Gastroesophageal sphincter (tissue), 3 donors: ENCODE results near the gene LMTK3.

ENCODE experiments used
- EP300 ChIP-seq: sonication (generic); formaldehyde crosslinking; IDR thresholded peaks from one replicate; pipeline ENCODE4 v1.6.1; 2017; ENCODE audit warnings: antibody characterized with exemption, mild to moderate bottlenecking
- POLR2A ChIP-seq, 2 donors: fragments of 450-650 bp; IDR thresholded peaks; one replicate each; pipeline ENCODE4 v1.6.1; 2017; ENCODE audit warnings: antibody characterized with exemption in 2 of 2, mild to moderate bottlenecking in 2 of 2, moderate library complexity in 1 of 2
- POLR2AphosphoS5 ChIP-seq: sonication (generic); formaldehyde crosslinking; IDR thresholded peaks from one replicate; pipeline ENCODE4 v1.6.1; 2017; ENCODE audit warnings: antibody characterized with exemption
- TF ChIP-seq, protein P1 (sequence below), 4 experiments: fragments of 200-600 bp in 2 of 4; fragments of 450-650 bp in 2 of 4; sonication (generic) in 1 of 4; IDR thresholded peaks; one replicate each; pipeline ENCODE4 v1.5.1; 2017 to 2019; ENCODE audit warnings: antibody characterized with exemption in 4 of 4, mild to moderate bottlenecking in 2 of 4, moderate library complexity in 2 of 4

DNA sequence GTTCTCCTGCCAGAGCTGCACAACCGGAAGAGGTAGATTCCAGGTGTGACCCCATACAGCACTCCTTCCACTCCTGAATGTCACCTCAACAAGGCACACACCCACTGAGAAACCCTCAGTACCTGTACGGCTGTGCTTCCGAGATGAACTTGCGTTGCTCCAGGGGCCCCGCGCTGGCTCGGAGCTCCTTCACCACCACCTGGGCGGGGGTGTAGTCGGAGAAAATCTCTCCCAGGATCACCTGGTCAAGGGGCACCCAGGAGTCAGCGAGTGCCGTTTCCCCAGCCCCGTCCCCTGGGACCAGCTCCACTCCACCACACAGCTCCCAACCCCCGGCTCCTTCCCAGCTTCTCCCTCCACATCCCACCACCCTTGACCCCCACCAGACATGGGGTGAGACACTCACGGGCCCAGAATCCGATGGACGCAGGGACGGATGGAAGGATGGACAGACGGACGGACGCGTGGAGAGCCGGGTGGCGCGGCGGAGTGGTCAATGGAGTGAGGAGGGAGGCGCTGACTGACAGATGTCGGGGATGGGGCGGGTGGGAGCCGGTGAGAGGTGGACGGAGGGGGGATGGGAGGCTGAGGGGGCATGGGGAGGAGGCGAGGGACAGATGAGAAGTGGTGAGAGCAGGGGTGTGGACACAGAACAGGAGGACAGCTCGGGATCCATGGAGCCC is 2.8 kb downstream of the LMTK3 start:
- TF ChIP-seq, protein P1, sequence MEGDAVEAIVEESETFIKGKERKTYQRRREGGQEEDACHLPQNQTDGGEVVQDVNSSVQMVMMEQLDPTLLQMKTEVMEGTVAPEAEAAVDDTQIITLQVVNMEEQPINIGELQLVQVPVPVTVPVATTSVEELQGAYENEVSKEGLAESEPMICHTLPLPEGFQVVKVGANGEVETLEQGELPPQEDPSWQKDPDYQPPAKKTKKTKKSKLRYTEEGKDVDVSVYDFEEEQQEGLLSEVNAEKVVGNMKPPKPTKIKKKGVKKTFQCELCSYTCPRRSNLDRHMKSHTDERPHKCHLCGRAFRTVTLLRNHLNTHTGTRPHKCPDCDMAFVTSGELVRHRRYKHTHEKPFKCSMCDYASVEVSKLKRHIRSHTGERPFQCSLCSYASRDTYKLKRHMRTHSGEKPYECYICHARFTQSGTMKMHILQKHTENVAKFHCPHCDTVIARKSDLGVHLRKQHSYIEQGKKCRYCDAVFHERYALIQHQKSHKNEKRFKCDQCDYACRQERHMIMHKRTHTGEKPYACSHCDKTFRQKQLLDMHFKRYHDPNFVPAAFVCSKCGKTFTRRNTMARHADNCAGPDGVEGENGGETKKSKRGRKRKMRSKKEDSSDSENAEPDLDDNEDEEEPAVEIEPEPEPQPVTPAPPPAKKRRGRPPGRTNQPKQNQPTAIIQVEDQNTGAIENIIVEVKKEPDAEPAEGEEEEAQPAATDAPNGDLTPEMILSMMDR (IDR thresholded peaks at IDR 0.05): no peak
- no peak for TF ChIP-seq POLR2AphosphoS5
- TF ChIP-seq POLR2A (IDR thresholded peaks at IDR 0.05): no peak
- TF ChIP-seq EP300: no peak
